ENCODE results near the gene AGPAT2.

GRCh38 chr9:136689108-136689460 is 1.8 kb upstream of the AGPAT2 start:
- no peak for TF ChIP-seq CTCF (IDR thresholded peaks at IDR 0.05)
- no peak for TF ChIP-seq POLR2A (IDR thresholded peaks at IDR 0.05; ENCODE audit: low read depth)
- no peak for TF ChIP-seq POLR2AphosphoS5 (IDR thresholded peaks at IDR 0.05)
- no peak for TF ChIP-seq EP300 (IDR thresholded peaks at IDR 0.05)
